Measurements from ENCODE around the gene CDHR1.

Gene CDHR1

GRCh38 chr10:84232376-84232775 lies 38.0 kb downstream of the CDHR1 start:
- TF ChIP-seq CTCF (IDR thresholded peaks at IDR 0.05; ENCODE audit: control insufficient read depth, insufficient read depth, low read depth, low read length, missing control alignments): no peak
- no peak overlapping the region for H3K4me3 ChIP-seq (ENCODE audit: control insufficient read depth, low read depth, low read length)
- DNase-seq (ENCODE audit: low read depth): no peak

- TF ChIP-seq CTCF (IDR thresholded peaks at IDR 0.05; ENCODE audit: control insufficient read depth, insufficient read depth, low read depth, low read length, missing control alignments): no peak
- DNase-seq (ENCODE audit: low read depth): no peak
These were observed 39.6 kb downstream of the CDHR1 start for GRCh38 chr10:84233940-84234339.

GRCh38 chr10:84234479-84234878 lies 40.1 kb downstream of the CDHR1 start:
- TF ChIP-seq CTCF (IDR thresholded peaks at IDR 0.05; ENCODE audit: control insufficient read depth, insufficient read depth, low read depth, low read length, missing control alignments): no peak
- no peak for DNase-seq (ENCODE audit: low read depth)
- H3K4me3 ChIP-seq (ENCODE audit: control insufficient read depth, low read depth, low read length): no peak overlapping the region

More at GRCh38 chr10:84233940-84234339, 39.6 kb downstream of the CDHR1 start:
- no peak overlapping the region for H3K4me3 ChIP-seq (ENCODE audit: control insufficient read depth, low read depth, low read length)

GRCh38 chr10:84235096-84235495 lies 40.8 kb downstream of the CDHR1 start:
- DNase-seq (ENCODE audit: low read depth): no peak
- no peak for TF ChIP-seq CTCF (IDR thresholded peaks at IDR 0.05; ENCODE audit: control insufficient read depth, insufficient read depth, low read depth, low read length, missing control alignments)
- H3K4me3 ChIP-seq (ENCODE audit: control insufficient read depth, low read depth, low read length): no peak overlapping the region

GRCh38 chr10:84236807-84237198 lies 42.5 kb downstream of the CDHR1 start:
- TF ChIP-seq CTCF (IDR thresholded peaks at IDR 0.05; ENCODE audit: control insufficient read depth, insufficient read depth, low read depth, low read length, missing control alignments): no peak
- DNase-seq (ENCODE audit: low read depth): no peak

GRCh38 chr10:84237199-84238051 lies 43.1 kb downstream of the CDHR1 start:
- no peak for DNase-seq (ENCODE audit: low read depth)
- H3K4me3 ChIP-seq (ENCODE audit: control insufficient read depth, low read depth, low read length): no peak overlapping the region
- no peak for TF ChIP-seq CTCF (IDR thresholded peaks at IDR 0.05; ENCODE audit: control insufficient read depth, insufficient read depth, low read depth, low read length, missing control alignments)

More at GRCh38 chr10:84236807-84237198, 42.5 kb downstream of the CDHR1 start:
- H3K4me3 ChIP-seq (ENCODE audit: control insufficient read depth, low read depth, low read length): no peak overlapping the region
